Endometrial microvascular endothelial cells (primary cell): ENCODE measurements around the gene MERTK. TPM values are rescaled to one million over a fixed set of nuclear protein-coding genes. Genes with fewer than 3 reads are reported as not detected.

ENCODE experiments used
- in situ Hi-C: cut with HindIII; loops from 2 replicates; pipeline ENCODE4 v1.10.0; 2017; ENCODE audit warnings: low sequenced_read_pairs, low pct_unique_long_range_greater_than_20kb; ENCODE audit errors: inconsistent ontology term
- total RNA-seq: library from RNA; depleted of rRNA; stranded (reverse); fragments of >200 nt; gene quantifications from one replicate; pipeline ENCODE4 v1.2.3, GENCODE V29; 2015; ENCODE audit errors: inconsistent ontology term

MERTK gene
- total RNA-seq, 1 donor from 2014 or later: 15.2 TPM

DNA sequence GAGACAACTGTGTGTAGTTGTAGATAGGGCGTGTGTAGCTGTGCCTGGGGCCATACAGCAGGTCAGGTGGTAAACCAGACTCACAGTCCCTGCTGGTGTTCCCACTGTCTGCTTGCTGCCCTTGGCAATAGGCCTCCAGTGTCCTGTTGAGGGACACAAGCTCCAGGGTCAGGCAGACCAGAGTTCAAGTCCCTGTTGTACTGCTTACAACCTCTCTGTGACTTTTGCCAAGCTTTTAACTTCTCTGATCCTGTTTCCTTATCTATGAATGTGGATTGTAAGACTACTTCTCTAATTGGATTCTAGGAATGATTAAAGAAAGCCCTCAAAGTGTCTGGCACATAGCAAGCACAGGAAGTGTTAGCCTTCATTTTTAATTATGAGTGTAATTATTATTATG, 68.6 kb downstream of the MERTK start:
- in situ Hi-C loops: no loop called here

DNA sequence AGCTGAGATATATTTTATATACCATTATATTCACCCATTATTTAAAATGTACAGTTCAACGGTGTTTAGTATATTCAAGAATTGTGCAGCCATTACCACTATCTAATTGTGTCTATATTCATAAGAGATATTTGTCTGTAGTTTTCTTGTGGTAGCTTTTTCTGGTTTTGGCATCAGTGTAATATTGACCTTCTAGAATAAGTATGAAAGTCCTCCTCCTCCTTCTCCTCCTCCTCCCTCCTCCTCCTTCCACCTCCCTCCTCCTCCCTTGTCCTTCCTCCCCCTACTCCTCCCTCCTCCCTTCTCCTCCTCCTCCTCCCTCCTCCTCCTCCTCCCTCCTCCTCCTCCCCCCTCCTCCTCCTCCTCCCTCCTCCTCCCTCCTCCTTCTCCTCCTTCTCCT, 72.0 kb downstream of the MERTK start:
- in situ Hi-C loops: no loop called here

DNA sequence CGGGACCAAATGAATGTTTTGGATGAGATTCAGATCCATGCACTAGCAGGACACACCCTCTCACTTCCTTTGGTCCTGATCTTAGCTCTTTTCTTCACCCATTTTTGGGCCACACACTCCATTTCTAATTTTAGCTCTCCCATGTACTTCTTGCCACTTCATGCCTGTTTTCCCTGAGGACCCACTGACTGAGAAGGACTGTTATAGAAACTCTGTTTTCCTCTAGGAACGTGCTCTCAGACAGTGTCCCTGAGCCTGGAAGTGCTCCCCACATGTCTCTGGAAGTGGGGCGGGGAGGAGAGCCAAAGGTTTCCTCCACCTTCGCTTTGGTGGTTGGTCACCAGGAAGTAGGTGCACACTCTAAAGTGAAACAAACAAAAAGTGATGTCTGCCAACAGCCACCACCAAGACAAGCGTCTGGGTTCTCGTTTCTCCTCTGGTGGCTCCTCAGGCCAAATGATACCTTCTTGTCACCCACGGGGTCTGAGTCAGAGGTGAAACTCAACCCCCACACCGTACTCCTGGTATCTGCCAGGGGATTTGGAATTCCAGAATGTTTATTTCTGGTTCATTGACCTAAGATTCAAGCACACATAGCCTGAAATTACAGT, 74.7 kb downstream of the MERTK start:
- in situ Hi-C loops: no loop called here

DNA sequence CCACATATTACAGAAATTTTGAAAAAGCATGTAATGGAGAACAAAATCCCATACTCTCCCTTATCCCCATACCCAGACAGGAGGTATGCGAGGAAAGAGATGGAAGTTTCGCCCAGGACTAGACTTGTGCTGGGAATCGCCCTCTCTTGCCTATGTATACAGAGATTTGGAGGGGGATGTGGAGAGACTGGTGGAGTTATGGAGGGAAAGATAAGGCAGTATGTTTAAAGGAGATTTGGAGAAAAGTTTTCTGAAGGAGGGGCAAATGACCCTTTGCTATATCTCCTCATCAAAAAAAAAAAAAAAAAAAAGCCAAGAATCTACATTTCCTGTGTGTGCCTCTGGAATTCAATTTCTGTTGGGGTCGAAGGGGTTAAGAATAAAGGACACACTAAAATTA, 75.3 kb downstream of the MERTK start:
- in situ Hi-C loops: no loop called here

GRCh38 chr2:111975053-111975552, 76.7 kb downstream of the MERTK start:
- in situ Hi-C loops: no loop called here

DNA sequence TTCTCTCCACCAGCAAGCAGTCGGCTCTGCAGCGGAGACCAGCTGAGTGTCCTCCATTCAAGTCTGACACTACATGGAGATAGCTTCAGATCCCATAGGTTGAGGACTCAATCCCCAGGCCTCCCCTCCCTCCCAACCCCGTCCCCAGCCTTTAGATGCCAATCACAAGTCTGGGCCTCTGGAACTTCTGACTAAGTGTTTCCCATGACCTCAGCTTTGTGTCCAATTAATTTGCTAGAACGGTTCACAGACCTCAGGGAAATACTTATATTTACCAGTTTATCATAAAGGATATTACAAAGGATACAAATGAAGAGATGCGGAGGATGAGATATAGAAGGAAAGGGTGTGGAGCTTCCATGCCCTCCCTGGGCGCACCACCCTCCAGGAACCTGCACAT, 77.4 kb downstream of the MERTK start:
- in situ Hi-C loops: no loop called here

- in situ Hi-C loops: no loop called here
Measured at GRCh38 chr2:111977240-111977639, 78.8 kb downstream of the MERTK start.

DNA sequence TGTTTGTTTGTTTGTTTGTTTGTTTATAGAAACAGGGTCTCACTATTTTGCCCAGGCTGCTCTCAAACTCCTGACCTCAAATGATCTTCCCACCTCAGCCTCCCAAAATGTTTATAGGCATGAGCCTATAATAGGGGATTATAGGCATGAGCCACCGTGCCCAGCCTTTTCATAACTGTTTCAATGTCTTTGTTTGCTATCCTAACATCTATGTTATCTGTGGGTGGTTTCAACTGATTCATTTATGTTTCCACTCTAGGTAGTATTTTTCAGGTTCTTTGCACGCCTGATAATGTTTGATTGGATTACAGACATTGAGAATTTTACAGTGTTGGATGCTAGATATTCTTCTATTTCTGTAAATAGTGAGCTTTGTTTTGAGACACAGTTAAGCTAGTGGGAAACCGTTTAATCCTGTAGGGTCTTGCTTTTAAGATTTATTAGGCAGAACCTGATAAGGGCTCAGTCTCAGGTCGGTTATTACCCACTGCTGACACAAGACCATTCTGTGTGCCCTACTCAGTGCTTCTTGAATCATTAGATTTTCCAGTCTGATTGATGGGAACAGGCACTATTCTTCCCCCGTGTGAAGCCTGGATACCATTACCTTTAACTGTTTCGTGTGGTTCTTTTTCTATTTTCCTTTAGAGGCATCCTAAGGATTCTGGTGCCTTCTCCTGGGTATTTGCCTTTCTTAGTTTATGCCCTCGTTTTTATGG, 80.2 kb downstream of the MERTK start:
- in situ Hi-C loops: no loop called here

DNA sequence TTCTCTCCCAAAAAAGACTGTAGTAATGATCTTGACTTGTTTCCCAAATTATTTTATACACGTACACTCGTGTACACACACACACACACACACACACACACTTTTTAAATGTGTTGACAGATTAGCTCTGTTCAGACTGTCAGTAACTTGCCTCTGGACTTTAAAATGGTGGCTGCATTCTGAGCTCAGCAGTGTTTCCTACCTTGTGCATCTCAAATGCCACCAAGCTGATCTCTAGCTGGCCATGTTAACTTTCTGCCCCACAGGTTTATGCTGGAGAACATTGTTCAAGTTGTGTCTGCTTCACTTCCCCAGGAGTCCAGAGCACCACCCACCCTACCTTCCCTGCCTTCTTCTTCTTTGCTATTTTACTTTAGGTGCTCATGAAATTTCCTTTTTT, 83.3 kb downstream of the MERTK start:
- in situ Hi-C loops: no loop called here

DNA sequence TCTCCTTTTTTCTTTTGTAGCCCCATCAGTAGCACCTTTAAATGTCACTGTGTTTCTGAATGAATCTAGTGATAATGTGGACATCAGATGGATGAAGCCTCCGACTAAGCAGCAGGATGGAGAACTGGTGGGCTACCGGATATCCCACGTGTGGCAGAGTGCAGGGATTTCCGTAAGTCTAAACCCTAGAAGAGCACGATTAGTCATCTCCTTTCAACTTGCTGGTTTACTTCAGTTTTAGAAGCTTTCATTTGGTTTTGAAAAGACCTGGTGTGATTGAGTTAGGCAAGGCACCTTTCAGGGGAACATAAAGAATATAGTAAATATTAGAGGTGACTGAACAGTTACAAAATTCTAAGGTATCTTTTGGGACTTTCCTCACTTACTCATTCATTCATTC, 84.4 kb downstream of the MERTK start:
- in situ Hi-C loops: no loop called here

DNA sequence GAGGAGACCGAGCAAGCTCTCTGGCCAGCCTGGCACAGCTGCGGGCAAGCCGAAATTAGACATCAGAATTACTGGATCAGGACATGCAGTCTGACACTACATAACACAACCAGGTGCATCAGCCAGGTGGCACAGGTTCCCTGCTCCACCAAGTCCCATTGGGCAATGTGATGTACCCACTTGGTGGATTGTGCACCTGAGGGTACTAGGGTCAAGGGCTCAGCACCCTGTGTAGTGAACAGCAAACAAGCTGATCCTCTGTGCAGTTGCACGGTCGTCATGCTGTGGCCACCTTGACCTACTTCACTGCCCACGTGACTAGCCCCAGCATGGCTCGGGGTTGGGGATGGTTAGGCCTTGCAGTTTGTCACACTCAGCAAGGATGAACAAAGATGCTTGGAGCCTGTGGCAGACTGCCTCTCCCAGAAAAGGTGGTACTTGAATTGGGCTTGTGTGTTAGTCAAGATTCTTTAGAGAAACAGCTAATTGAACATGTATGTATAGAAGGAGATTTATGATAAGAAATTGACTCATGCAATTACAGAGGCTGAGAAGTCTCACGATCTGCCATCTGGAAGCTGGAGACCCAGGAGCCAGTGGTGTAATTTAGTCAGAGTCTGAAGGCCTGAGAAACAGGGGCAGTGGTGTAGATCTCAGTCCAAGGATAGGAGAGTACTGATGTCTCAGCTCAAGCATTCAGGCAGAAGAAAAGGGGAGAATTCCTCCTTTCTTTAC, 85.2 kb downstream of the MERTK start:
- in situ Hi-C loops: no loop called here

GRCh38 chr2:111984213-111984604, 85.8 kb downstream of the MERTK start:
- in situ Hi-C loops: no loop called here

DNA sequence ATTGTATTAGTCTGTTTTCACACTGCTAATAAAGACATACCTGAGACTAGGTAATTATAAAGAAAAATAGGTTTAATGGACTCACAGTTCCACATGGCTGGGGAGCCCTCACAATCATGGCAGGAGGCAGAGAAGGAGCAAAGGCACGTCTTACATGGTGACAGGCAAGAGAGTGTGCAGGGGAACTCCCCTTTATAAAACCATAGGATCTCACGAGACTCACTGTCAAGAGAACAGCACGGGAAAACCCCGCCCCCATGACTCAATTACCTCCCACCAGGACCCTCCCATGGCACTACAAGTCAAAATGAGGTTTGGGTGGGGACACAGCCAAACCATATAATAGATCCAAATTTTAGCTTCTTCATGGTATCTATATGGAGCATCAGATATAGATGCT, 87.1 kb downstream of the MERTK start:
- in situ Hi-C loops: no loop called here

- in situ Hi-C loops: no loop called here
Measured at GRCh38 chr2:111986116-111986900, 87.9 kb downstream of the MERTK start.

- in situ Hi-C loops: no loop called here
Measured at GRCh38 chr2:111990375-111990774, 92.0 kb downstream of the MERTK start.

GRCh38 chr2:111990856-111991255, 92.4 kb downstream of the MERTK start:
- in situ Hi-C loops: no loop called here

- in situ Hi-C loops: no loop called here
Measured at GRCh38 chr2:111994042-111994441, 95.6 kb downstream of the MERTK start.

DNA sequence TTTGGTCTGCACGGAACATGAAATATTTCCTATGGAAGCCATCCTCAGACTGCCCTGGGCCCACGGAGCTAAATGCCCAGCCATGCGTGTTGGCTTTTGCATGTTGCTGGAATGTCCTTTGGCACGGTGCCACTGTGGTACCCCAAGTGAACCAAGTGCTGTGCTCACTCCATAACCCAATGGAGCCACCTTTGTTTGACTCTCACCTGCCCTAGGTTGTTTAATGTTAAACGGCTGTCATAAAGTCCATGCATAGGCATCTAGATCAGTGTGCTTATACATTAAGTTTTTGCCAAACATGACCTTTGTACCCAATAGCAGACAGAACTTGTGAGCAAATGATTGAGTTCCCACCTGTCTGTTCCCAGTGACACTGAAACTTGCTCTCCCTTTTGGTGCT, 96.7 kb downstream of the MERTK start:
- in situ Hi-C loops: no loop called here

- in situ Hi-C loops: no loop called here
Measured at GRCh38 chr2:111999809-112000208, 101.4 kb downstream of the MERTK start.
